SH-SY5Y (cell line): ENCODE results near the gene POT1.

Source experiments
- GATA2 ChIP-seq: IDR thresholded peaks from 2 replicates; pipeline ENCODE4 v1.6.1; 2011; ENCODE audit warnings: mild to moderate bottlenecking, low read depth, low read length
- GATA3 ChIP-seq: IDR thresholded peaks from 2 replicates; pipeline ENCODE4 v1.6.1; 2011; ENCODE audit warnings: low read depth, mild to moderate bottlenecking, low read length, moderate library complexity

The POT1 gene, protein sequence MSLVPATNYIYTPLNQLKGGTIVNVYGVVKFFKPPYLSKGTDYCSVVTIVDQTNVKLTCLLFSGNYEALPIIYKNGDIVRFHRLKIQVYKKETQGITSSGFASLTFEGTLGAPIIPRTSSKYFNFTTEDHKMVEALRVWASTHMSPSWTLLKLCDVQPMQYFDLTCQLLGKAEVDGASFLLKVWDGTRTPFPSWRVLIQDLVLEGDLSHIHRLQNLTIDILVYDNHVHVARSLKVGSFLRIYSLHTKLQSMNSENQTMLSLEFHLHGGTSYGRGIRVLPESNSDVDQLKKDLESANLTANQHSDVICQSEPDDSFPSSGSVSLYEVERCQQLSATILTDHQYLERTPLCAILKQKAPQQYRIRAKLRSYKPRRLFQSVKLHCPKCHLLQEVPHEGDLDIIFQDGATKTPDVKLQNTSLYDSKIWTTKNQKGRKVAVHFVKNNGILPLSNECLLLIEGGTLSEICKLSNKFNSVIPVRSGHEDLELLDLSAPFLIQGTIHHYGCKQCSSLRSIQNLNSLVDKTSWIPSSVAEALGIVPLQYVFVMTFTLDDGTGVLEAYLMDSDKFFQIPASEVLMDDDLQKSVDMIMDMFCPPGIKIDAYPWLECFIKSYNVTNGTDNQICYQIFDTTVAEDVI

DNA sequence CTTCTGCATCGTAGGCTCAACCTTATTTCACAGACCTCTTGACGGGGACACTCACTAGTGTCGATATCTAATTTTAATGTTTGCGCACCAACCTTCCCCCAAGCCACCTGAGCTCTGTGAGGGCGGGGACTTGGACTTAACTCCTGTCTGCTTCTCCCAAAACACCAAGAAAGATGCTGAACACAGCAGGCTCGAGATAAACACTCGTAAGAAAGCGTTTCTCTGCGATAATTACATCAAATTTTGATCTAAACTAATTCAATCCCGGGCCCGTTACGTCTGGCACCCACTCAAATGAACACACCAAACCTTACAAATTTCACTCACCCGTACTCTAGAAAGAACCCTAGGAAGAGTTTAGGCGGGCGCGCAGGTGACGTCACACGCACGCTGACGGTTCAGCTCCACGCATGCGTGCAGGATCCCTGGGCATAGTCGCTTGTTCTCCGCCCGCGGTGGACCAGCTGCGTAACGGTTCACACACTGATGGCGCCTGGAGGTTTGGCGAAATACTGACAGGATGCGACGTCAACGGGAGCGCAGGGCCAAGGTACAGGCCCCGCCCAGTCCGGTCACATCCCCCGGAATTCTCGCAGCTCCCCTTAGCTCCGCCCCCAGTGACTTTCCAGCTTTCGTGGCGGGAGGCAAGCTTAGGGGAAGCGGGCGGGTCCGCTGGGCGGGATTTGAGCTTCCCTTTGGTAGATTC is at the start of gene POT1:
POT1 (minus strand) TSS at position 359 of the 706 bp plus-strand sequence. CDS start 32,652 bp downstream, outside the sequence.
- TF ChIP-seq GATA2 (no peak), GATA3 (no peak)

DNA sequence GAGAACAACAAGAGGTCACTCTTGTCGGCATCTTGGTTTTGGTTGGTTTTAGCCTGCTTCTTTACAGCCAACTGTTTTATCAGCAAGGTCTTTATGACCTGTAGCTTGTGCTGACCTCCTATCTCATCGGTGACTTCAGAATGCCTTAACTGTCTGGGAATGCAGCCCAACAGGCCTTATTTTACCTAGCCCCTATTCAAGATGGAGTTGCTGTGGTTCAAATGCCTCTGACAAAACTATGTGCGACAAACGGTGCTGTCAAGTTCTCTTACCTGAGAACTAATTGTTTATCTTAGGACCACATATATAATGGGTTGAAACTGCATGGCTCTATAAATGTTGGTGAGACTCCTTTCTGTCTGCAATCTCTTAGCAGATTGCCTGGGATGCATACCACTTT is 35.9 kb upstream of the POT1 start:
- TF ChIP-seq GATA3 (no peak), GATA2 (no peak)

GRCh38 chr7:124959676-124960075 is 30.1 kb upstream of the POT1 start:
- TF ChIP-seq GATA3 (no peak), GATA2 (no peak)

GRCh38 chr7:124956160-124956559 is 26.5 kb upstream of the POT1 start:
- TF ChIP-seq GATA3, result no peak
- no peak for TF ChIP-seq GATA2

- TF ChIP-seq GATA3 (no peak), GATA2 (no peak)
Observed at GRCh38 chr7:124954790-124955189, 25.2 kb upstream of the POT1 start.

- TF ChIP-seq GATA3 (no peak), GATA2 (no peak)
Observed at GRCh38 chr7:124945680-124946079, 16.1 kb upstream of the POT1 start.

- TF ChIP-seq GATA2 (no peak), GATA3 (no peak)
Observed at GRCh38 chr7:124943472-124943871, 13.8 kb upstream of the POT1 start.

GRCh38 chr7:124942399-124942798 is 12.8 kb upstream of the POT1 start:
- no peak for TF ChIP-seq GATA3
- no peak for TF ChIP-seq GATA2

DNA sequence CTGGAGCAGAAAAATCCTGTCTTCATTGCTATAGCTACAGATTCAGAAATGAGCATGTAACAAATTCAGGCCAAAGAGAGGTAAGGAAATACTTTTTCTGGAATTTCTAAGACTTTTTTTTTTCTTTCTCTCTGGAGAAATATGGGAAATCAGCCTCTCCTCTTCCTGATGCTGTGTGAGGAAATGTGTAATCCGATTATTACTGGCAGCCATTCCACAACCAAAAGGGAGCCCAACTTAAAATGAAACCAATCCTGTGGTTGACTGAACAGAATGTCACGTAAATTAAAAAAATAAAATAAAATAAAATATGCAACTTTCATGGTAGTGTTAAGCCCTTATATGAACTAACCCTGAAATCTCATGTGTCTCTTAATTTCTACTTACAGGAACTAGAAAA is 10.7 kb upstream of the POT1 start:
- TF ChIP-seq GATA3 (no peak), GATA2 (no peak)

- no peak for TF ChIP-seq GATA3
- TF ChIP-seq GATA2, result no peak
Observed at GRCh38 chr7:124938128-124938527, 8.5 kb upstream of the POT1 start.

DNA sequence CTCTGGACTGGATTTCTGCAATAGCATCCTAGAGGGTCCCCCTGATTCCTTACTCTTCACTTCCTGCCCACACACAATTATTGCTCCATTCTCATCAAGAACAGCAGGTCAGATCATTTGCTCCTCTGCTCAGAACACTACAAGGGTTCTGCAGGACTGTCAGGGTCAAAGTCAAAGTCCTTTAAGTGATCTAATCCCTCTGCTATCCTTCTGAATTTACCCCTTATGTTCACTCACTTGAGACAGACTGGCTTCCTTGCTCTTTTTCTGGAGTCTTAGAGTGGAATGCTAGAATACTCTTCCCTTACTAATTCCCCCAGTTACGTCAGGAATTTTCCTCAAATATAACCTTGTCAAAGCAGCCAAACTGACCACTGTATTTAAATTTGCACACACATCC is 7.5 kb upstream of the POT1 start:
- no peak for TF ChIP-seq GATA2
- TF ChIP-seq GATA3, result no peak

DNA sequence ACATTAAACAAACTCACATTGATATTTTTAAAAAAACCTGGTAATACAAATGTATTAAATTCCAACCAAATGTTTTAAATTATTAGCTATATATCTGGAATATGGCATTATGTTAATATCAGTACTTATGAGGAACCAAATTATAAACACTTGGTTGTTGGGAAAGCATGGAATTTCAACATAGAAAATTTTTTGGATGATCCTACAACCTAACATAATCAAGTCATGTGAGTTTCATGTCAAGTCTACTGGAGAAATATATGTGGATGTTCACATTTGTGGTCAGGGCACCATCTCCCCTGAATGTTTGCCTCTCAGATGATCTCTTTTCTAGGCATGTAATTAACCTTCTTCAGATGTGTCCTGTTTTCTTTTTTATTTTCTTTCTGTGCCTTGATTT is 5.2 kb upstream of the POT1 start:
- TF ChIP-seq GATA3, result no peak
- no peak for TF ChIP-seq GATA2

GRCh38 chr7:124930655-124931597 is 1.3 kb upstream of the POT1 start:
- TF ChIP-seq GATA2, result no peak
- no peak for TF ChIP-seq GATA3
